GM23338 (cell line): ENCODE results near the gene GAREM2. TPM values are rescaled to one million over a fixed set of nuclear protein-coding genes. Genes with fewer than 3 reads are reported as not detected.

ENCODE experiments used
- ATAC-seq: fragments of 200-7000 bp; cut with Tn5 transposase; 3 replicates; pipeline ENCODE4 v1.9.1; 2020
- DNase-seq: peaks from one replicate; pipeline ENCODE4 v3.0.0-alpha.2; 2015; ENCODE audit warnings: low spot score
- H2AFZ ChIP-seq: fragments of 200-600 bp; sonication (generic); 2 replicates; pipeline ENCODE4 v1.8.0; 2016; ENCODE audit warnings: antibody characterized with exemption, mild to moderate bottlenecking, moderate library complexity
- H3F3A ChIP-seq: fragments of 200-600 bp; sonication (generic); replicated peaks from 2 replicates; pipeline ENCODE4 v1.8.0; 2017; ENCODE audit warnings: antibody characterized with exemption, mixed run types, low read depth
- H3K27ac ChIP-seq: fragments of 200-600 bp; sonication (generic); 2 replicates; pipeline ENCODE4 v1.6.1; 2016; ENCODE audit warnings: low read depth
- H3K27me3 ChIP-seq: fragments of 200-600 bp; sonication (generic); 2 replicates; pipeline ENCODE4 v1.8.0; 2016; ENCODE audit warnings: mild to moderate bottlenecking, mixed run types, moderate library complexity; ENCODE audit not compliant: insufficient read depth
- H3K36me3 ChIP-seq: fragments of 200-600 bp; sonication (generic); 2 replicates; pipeline ENCODE4 v1.8.0; 2016; ENCODE audit warnings: mild to moderate bottlenecking; ENCODE audit not compliant: insufficient read depth
- H3K4me1 ChIP-seq: fragments of 200-600 bp; sonication (generic); 2 replicates; pipeline ENCODE4 v1.8.0; 2016; ENCODE audit warnings: mild to moderate bottlenecking, moderate library complexity; ENCODE audit not compliant: insufficient read depth
- H3K4me2 ChIP-seq: fragments of 200-600 bp; sonication (generic); 2 replicates; pipeline ENCODE4 v1.7.1; 2017; ENCODE audit warnings: mixed run types
- H3K4me3 ChIP-seq: fragments of 200-600 bp; sonication (generic); 2 replicates; pipeline ENCODE4 v1.6.1; 2016; ENCODE audit warnings: mixed run types
- H3K79me2 ChIP-seq: fragments of 200-600 bp; sonication (generic); replicated peaks from 2 replicates; pipeline ENCODE4 v1.8.0; 2017; ENCODE audit warnings: mild to moderate bottlenecking; ENCODE audit not compliant: insufficient read depth
- H3K9me2 ChIP-seq: fragments of 200-600 bp; sonication (generic); 2 replicates; pipeline ENCODE4 v1.8.0; 2017; ENCODE audit not compliant: insufficient read depth
- H4K20me1 ChIP-seq: fragments of 200-600 bp; sonication (generic); replicated peaks from 2 replicates; pipeline ENCODE4 v1.8.0; 2017; ENCODE audit warnings: mild to moderate bottlenecking; ENCODE audit not compliant: insufficient read depth
- H3K27ac Mint-ChIP-seq: 2 replicates; pipeline ENCODE4 v1.8.0; 2020; ENCODE audit warnings: inconsistent platforms, mild to moderate bottlenecking, moderate library complexity, mixed read lengths
- H3K27me3 Mint-ChIP-seq: 3 replicates; pipeline ENCODE4 v1.8.0; 2022; ENCODE audit warnings: low read depth, mild to moderate bottlenecking, moderate library complexity, mixed read lengths, inconsistent platforms; ENCODE audit not compliant: insufficient read depth, poor library complexity
- H3K36me3 Mint-ChIP-seq: 3 replicates; pipeline ENCODE4 v1.8.0; 2021; ENCODE audit warnings: low read depth, mild to moderate bottlenecking, inconsistent platforms, moderate library complexity, mixed read lengths
- H3K4me1 Mint-ChIP-seq: 3 replicates; pipeline ENCODE4 v1.8.0; 2020; ENCODE audit warnings: mild to moderate bottlenecking, inconsistent platforms, mixed read lengths
- H3K4me3 Mint-ChIP-seq: 3 replicates; pipeline ENCODE4 v1.8.0; 2021; ENCODE audit warnings: moderate library complexity, mild to moderate bottlenecking, inconsistent platforms, mixed read lengths
- H3K9me3 Mint-ChIP-seq: 3 replicates; pipeline ENCODE4 v1.8.0; 2020; ENCODE audit warnings: moderate library complexity, mild to moderate bottlenecking, inconsistent platforms, mixed read lengths
- CREB1 ChIP-seq: fragments of 250-450 bp; sonication (Bioruptor Pico); IDR thresholded peaks from 2 replicates; pipeline ENCODE4 v1.5.0; 2020; ENCODE audit warnings: low read depth, mild to moderate bottlenecking, moderate library complexity
- CTCF ChIP-seq, 2 experiments: fragments of 200-600 bp in 1 of 2; sonication (generic) in 1 of 2; conservative IDR thresholded peaks; 2 replicates each; pipeline versions ENCODE4 v1.5.1 to v1.6.1; 2016 to 2017; ENCODE audit warnings: antibody characterized with exemption in 2 of 2, low read depth in 2 of 2, mild to moderate bottlenecking in 2 of 2, moderate library complexity in 1 of 2
- ETS1 ChIP-seq: IDR thresholded peaks from 2 replicates; pipeline ENCODE4 v1.6.1; 2016; ENCODE audit warnings: antibody characterized with exemption
- EZH2 ChIP-seq: fragments of 200-600 bp; sonication (generic); IDR thresholded peaks from one replicate; pipeline ENCODE4 v1.8.0; 2017; ENCODE audit warnings: antibody characterized with exemption, mild to moderate bottlenecking, low read depth; ENCODE audit not compliant: unreplicated experiment
- EZH2phosphoT487 ChIP-seq: fragments of 200-600 bp; sonication (generic); IDR thresholded peaks from one replicate; pipeline ENCODE4 v1.8.1; 2018; ENCODE audit warnings: antibody characterized with exemption; ENCODE audit not compliant: unreplicated experiment
- JUNB ChIP-seq: IDR thresholded peaks from one replicate; pipeline ENCODE4 v1.6.1; 2016; ENCODE audit warnings: antibody characterized with exemption; ENCODE audit not compliant: unreplicated experiment
- NANOG ChIP-seq: IDR thresholded peaks from 2 replicates; pipeline ENCODE4 v1.6.1; 2016; ENCODE audit warnings: antibody characterized with exemption, borderline replicate concordance
- POLR2AphosphoS5 ChIP-seq: IDR thresholded peaks from 2 replicates; pipeline ENCODE4 v1.6.1; 2016; ENCODE audit warnings: antibody characterized with exemption, low read depth
- REST ChIP-seq: IDR thresholded peaks from one replicate; pipeline ENCODE4 v1.6.1; 2018; ENCODE audit warnings: antibody characterized with exemption; ENCODE audit not compliant: unreplicated experiment
- STAT1 ChIP-seq: IDR thresholded peaks from one replicate; pipeline ENCODE4 v1.6.1; 2016; ENCODE audit warnings: antibody characterized with exemption; ENCODE audit not compliant: unreplicated experiment
- ZNF114 ChIP-seq: fragments of 250-450 bp; sonication (Bioruptor Pico); IDR thresholded peaks from 2 replicates; pipeline ENCODE4 v1.5.0; 2020; ENCODE audit warnings: mild to moderate bottlenecking, moderate library complexity
- ZNF331 ChIP-seq: fragments of 250-450 bp; sonication (Bioruptor Pico); IDR thresholded peaks from 2 replicates; pipeline ENCODE4 v1.5.0; 2020; ENCODE audit warnings: low read depth, mild to moderate bottlenecking, moderate library complexity
- ZNF462 ChIP-seq: fragments of 250-450 bp; sonication (Bioruptor Pico); IDR thresholded peaks from 2 replicates; pipeline ENCODE4 v1.5.0; 2020; ENCODE audit warnings: mild to moderate bottlenecking, moderate library complexity
- polyA plus RNA-seq: library from polyadenylated mRNA; unstranded; fragments of >200 nt; fragmentation: Nextera tagmentation; extraction: Ambion mirVana; gene quantifications from 2 replicates; pipeline ENCODE4 v1.2.1, GENCODE V29; 2016
- total RNA-seq: library from RNA; depleted of rRNA; stranded (reverse); fragments of >200 nt; shearing (Covaris generic); gene quantifications from 2 replicates; pipeline ENCODE4 v1.2.3, GENCODE V29; 2014

The GAREM2 gene
- total and polyA plus RNA-seq, 2 experiments from 2014 or later, result 3.8 to 23.8 TPM

GRCh38 chr2:26173776-26174482, 1.0 kb downstream of the GAREM2 start:
- Histone ChIP-seq H2AFZ (0 out of 2 replicates have a peak overlapping the region, but pooled peaks have one; percentile 69), H3F3A (0 out of 2 replicates have a peak, but pooled peaks cover 5% of the 10 kb centered on the region), H3K36me3 (peaks cover 4% of the 10 kb centered on the region; the same call in 1 of the 2 replicates), H3K9me2 (no peaks in the 10 kb centered on the region), H3K27ac (no peak overlapping the region), H3K27me3 (no peaks in the 10 kb centered on the region), H3K79me2 (peaks cover 12% of the 10 kb centered on the region; the same call in 1 of the 2 replicates), H3K4me2 (peak overlapping the region; percentile 91), H3K4me1 (peaks cover 18% of the 10 kb centered on the region), H3K4me3 (peak overlapping the region; percentile 92), H4K20me1 (peaks cover 10% of the 10 kb centered on the region)
- Mint-ChIP-seq H3K27ac (no peak overlapping the region), H3K9me3 (peaks cover 5% of the 10 kb centered on the region; the same call in 2 of the 3 replicates), H3K4me1 (peaks cover 15% of the 10 kb centered on the region), H3K4me3 (peak overlapping the region; percentile 79), H3K27me3 (peaks cover 21% of the 10 kb centered on the region), H3K36me3 (peaks cover 13% of the 10 kb centered on the region; the same call in 2 of the 3 replicates)
- TF ChIP-seq POLR2AphosphoS5, result no peak
- TF ChIP-seq NANOG, result no peak
- TF ChIP-seq ZNF331 (CRISPR knock-in tag), result no peak
- no peak for TF ChIP-seq CREB1 (CRISPR knock-in tag)
- no peak for TF ChIP-seq ZNF114 (CRISPR knock-in tag)
- TF ChIP-seq JUNB, result no peak
- TF ChIP-seq ETS1, result no peak
- TF ChIP-seq REST, result no peak
- TF ChIP-seq ZNF462, result no peak
- no peak for TF ChIP-seq CTCF (conservative IDR thresholded peaks at IDR 0.05; ENCODE audit: low read depth in 2 of 2)
- TF ChIP-seq EZH2, result no peak
- no peak for TF ChIP-seq STAT1
- TF ChIP-seq EZH2phosphoT487, result no peak
- ATAC-seq, result peak; percentile 11
- peak; percentile 56 for DNase-seq
